HG02840 (cell line): ENCODE measurements around the gene RASSF8.
A peak's percentile ranks its signal among the peaks of the same experiment; 100 is the strongest.

Experiments used
- ATAC-seq: cut with Tn5 transposase; IDR thresholded peaks from one replicate; pipeline ENCODE4 v1.9.1; 2021; ENCODE audit warnings: mild to moderate bottlenecking, moderate library complexity, moderate number of reproducible peaks; ENCODE audit not compliant: unreplicated experiment, low FRiP score

Gene RASSF8, protein sequence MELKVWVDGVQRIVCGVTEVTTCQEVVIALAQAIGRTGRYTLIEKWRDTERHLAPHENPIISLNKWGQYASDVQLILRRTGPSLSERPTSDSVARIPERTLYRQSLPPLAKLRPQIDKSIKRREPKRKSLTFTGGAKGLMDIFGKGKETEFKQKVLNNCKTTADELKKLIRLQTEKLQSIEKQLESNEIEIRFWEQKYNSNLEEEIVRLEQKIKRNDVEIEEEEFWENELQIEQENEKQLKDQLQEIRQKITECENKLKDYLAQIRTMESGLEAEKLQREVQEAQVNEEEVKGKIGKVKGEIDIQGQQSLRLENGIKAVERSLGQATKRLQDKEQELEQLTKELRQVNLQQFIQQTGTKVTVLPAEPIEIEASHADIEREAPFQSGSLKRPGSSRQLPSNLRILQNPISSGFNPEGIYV

DNA sequence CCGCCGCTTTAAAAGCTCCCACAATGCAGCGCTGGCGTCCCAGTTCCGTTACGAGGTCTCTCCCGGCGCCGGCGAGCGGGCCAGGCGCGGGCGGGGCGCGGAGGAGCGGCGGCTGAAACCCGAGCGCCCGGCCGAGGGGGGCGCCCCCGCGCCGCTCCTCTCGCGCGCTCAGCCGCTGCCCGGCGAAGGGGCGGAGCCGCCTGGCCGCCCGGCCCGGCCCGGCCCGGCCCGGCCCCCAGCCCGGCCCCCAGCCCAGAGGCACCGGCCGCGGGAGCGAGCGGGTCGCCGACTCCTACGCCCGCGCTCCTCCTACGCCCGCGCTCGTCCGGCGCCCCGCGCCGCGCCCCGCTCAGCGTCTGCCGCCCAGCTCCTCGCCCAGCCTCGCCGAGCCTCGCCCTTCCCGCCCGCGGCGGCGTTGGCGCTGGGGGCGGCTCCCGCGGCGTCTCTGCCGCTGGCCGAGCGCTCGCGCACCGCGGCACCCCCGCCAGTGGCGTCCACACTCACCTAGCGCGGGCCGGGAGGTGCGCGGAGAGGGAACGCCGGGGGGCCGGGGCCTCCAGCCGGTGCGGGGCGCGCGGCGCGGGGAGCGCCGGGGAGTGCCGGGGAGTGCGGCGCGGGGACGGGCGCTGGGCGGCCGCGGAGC lies at the start of gene RASSF8:
TSS of gene RASSF8 (plus strand) at position 255 of the 643 bp plus-strand sequence. CDS start 96,662 bp downstream, outside the sequence.
- peak; percentile 69 for ATAC-seq

DNA sequence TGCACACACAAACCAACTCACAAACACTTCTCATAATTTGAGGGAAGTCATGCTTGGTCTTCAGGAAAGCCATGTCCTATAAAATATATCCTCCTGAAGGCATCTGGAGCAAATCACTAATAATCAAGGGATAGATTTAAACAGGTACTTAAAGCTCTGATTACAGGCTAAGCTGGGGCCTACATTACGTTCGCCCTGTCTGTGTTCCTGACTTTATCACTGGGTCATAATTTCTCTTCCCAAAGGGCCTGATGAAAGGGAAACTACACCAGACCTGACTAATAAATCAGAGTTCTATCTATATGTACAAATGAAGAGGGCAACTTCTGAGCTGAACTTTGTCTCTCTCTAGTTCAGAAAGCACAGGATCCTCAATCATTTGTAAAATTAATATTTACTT lies 43.9 kb upstream of the RASSF8 start:
- no peak for ATAC-seq

GRCh38 chr12:25924491-25925001 lies 33.9 kb upstream of the RASSF8 start:
- ATAC-seq: no peak

GRCh38 chr12:25925064-25925463 lies 33.4 kb upstream of the RASSF8 start:
- no peak for ATAC-seq

GRCh38 chr12:25926536-25926935 lies 31.9 kb upstream of the RASSF8 start:
- no peak for ATAC-seq

- ATAC-seq: no peak
Observed at GRCh38 chr12:25929142-25929541, 29.3 kb upstream of the RASSF8 start.

- no peak for ATAC-seq
Observed at GRCh38 chr12:25932971-25933370, 25.5 kb upstream of the RASSF8 start.

GRCh38 chr12:25934456-25934855 lies 24.0 kb upstream of the RASSF8 start:
- no peak for ATAC-seq

GRCh38 chr12:25935355-25936144 lies 22.9 kb upstream of the RASSF8 start:
- ATAC-seq: no peak

GRCh38 chr12:25937096-25937495 lies 21.4 kb upstream of the RASSF8 start:
- no peak for ATAC-seq

- no peak for ATAC-seq
Observed at GRCh38 chr12:25938581-25938980, 19.9 kb upstream of the RASSF8 start.

DNA sequence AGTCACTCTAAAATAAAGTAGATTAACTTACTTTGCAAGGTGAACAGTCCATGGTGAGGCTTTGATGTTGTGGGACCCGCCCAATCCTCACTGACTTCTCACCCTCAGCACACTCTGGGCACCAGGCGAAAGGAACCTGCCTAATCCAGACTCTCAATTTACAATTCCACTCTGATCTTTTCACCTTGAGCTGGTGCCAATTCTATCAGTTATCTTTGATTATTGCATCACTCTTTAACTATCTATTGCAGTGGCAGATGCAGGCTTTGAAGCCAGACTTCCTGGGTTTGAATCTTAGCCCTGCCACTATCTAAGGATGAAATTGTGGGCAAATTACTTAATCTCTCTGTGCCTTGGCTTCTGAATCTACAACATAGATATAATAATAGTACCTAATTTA lies 18.9 kb upstream of the RASSF8 start:
- ATAC-seq: no peak

DNA sequence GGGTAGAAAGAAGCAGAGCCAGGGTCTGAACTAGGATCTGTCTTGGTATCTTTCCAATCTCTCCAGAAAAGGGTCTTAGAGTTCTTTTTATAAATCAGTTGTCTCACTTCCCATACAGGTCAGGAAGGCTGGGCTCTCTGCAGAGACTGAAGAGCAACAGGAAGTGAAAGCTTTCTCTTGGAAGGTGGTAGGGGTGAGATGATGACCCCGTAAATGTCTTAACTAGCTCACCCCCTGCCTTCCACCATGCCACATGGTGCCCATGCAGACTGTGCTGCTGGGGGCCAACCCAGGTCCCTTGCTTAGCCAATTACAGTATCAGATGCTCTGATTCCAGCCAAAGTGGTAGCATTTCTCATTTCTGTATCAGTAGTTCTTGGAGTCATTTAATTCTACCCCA lies 17.6 kb upstream of the RASSF8 start:
- ATAC-seq: no peak

DNA sequence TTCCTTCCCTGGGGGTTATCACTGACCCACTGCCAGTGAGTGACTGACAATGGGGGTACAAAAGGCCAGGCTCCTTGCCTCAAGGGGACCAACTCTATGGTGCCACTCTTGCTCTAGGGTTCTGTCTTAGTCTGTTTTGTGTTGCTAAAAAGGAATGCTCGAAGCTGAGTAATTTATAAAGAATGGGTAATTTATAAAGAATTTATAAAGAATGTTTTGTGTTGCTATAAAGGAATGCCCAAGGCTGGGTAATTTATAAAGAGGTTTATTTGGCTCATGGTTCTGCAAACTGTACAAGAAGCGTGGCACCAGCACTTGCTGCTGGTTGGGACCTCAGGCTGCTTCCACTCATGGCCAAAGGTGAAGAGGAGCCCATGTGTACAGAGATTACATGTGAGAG lies 15.8 kb upstream of the RASSF8 start:
- ATAC-seq: no peak

DNA sequence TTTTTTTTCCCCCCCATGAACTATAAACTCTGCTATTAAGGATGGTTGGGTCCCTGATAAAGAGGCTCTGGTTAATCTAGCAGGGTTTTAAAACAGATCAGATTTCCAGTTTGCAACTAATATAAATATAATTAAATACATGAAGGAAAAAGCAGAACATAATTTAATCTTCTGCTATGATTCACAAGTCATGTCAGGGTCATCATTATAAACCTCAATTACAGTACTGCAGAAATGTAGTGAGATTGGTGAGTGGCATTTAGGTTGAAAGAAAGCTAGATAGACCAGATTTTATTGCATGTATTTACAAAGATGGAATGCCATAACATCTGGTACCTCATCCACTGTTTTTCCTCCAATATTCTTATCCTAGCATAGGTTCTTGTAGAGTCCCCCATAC lies 14.5 kb upstream of the RASSF8 start:
- no peak for ATAC-seq

- no peak for ATAC-seq
Observed at GRCh38 chr12:25949343-25949742, 9.1 kb upstream of the RASSF8 start.

DNA sequence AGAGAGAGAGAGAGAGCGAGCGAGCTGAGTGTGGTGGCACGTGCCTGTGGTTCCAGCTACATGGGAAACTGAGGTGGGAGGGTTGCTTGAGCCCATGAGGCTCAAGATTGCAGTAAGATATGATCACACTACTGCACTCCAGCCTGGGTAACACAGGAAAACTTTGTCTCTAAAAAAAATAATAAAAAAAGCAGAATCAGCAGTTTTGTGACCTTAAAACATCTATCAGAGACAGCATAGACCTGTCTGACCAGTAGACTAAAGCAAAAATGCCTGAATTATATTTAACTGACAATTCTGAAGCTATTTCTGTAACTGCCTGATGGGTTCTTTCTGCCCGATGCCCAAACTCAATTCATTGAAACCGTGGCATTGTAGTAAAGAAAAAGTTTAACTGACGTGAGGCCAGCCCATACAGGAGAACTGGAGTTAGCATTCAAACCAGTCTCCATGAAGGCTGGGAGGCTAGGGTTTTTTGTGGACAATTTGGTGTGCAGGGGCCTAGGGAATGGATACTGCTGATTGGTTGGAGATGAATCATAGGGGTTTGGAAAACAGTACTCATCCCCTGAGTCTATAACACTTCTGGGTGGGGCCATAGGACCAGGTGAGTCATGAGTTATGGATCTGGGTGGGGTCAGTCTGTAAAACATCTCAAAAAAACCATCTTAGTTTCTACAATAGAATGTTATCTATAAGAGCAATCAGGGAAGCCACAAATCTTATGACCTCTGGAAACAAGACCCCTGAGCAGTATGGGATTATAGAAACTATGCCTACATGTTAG lies 8.0 kb upstream of the RASSF8 start:
- ATAC-seq: no peak

DNA sequence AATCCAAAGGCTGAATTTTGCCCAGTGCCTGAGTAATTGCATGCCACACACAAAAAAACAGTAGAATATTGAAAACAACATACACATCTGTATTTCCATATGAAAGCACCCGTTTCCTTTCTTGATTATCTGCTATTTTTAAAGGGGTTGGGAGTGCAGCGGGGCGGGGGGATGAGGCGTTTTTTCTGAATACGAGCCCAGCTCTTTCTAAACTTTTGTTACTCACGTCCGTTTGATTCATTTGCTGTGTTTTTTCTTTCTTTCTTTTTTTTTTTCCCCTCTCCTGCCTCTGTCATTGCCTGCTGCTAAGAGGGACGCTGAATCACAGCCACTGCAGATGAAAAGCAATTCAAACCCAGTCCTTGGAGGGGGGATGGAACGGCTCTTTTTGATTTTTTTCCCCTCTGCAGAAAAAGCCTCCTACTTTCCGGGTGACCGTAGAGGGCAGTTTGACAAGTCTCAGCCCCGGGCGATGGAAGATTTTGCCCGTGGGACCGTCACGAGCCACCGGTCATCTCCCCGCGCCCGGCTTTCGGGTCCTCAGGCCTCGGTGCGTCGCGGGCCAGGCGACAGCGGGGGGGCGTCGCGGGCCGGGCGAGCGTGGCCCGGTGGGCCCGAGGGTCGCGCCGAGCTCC lies 572 bp upstream of the RASSF8 start:
- ATAC-seq: peak; percentile 18

DNA sequence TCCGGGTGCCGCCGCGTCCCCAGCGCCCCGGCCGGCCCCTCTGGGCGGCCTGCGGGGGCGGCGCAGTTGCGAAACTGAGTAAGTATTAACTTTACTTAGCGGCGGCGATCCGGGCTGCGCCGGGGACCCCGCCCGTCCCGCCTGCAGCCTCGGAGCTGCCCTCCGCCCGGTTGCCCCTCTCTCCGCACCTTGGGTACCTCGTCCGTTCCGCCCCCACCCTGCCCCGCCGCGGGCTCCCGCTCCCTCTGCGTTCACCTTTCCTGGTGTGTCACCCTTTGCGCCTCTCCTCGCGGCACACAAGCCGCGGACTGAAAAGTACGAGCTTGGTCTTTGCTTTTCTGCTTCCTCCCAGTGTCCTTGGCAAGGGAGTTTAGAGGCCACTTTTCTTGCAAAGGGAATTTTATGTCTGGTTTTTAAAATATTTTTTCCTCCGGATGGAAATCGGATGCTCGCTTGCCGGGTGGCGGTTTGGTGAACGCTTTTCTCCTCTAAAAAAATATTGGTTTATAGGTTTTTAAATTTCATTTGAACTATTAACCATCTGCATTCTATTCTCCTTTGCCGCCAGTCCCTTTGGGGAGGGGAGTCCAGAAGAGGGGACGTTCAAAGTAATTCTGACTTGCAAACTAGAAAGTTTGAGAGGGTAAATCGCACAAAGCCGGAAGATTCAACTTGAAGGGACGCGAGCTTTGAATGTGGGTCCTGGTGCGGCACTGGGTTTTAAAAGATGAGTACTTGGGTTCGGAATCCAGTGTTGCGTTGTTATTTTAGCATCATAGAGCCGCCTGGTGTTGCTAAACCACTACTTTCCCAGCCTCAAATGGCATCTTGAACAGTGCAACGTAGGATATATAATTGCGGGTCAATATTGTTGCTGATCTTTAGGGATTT lies 834 bp downstream of the RASSF8 start:
- no peak for ATAC-seq
